IMR-90 (cell line): ENCODE results near the gene HAO2. TPM values are rescaled to one million over a fixed set of nuclear protein-coding genes. Genes with fewer than 3 reads are reported as not detected.

Experiments
- ATAC-seq: fragments of 200-7000 bp; cut with Tn5 transposase; 2 replicates; pipeline ENCODE4 v1.9.1; 2020; ENCODE audit warnings: low read depth, mild to moderate bottlenecking, moderate library complexity
- BruUV-seq: library from RNA; stranded (reverse); fragments of 400-500 nt; replicated peaks from 2 replicates; lab custom pipeline; 2021; lab: Mats Ljungman, UMichigan
- CTCF ChIA-PET: fragments of 300-600 bp; formaldehyde crosslinking; extraction: SDS; loops from one replicate; lab custom pipeline; 2021; ENCODE audit warnings: antibody characterized with exemption; lab: Yijun Ruan, JAX
- POLR2A ChIA-PET: fragments of 300-600 bp; sonication (Branson Sonifier 250); formaldehyde crosslinking; loops from one replicate; lab custom pipeline; 2022; ENCODE audit warnings: antibody characterized with exemption; ENCODE audit not compliant: unreplicated experiment; lab: Charles Lee
- DNase-seq: peaks from one replicate; pipeline ENCODE4 v3.0.0; 2013
- H2AFZ ChIP-seq: replicated peaks from 2 replicates; pipeline ENCODE3; 2013; ENCODE audit warnings: low read length, mild to moderate bottlenecking; ENCODE audit not compliant: poor library complexity
- H2AK5ac ChIP-seq: 2 replicates; pipeline ENCODE4 v1.6.1; 2013; ENCODE audit warnings: low read depth, low read length, inconsistent platforms
- H2AK9ac ChIP-seq: replicated peaks from 2 replicates; pipeline ENCODE3; 2013; ENCODE audit warnings: mild to moderate bottlenecking, low read depth, low read length, moderate library complexity; ENCODE audit not compliant: poor library complexity
- H2BK120ac ChIP-seq: 2 replicates; pipeline ENCODE4 v1.6.1; 2013; ENCODE audit warnings: low read depth, low read length, inconsistent platforms
- H2BK15ac ChIP-seq: 3 replicates; pipeline ENCODE4 v1.6.1; 2013; ENCODE audit warnings: low read depth, low read length, inconsistent platforms
- H2BK20ac ChIP-seq: 2 replicates; pipeline ENCODE4 v1.6.1; 2013; ENCODE audit warnings: low read depth, mild to moderate bottlenecking, inconsistent platforms, low read length, moderate library complexity
- H2BK5ac ChIP-seq: 2 replicates; pipeline ENCODE4 v1.6.1; 2013; ENCODE audit warnings: mild to moderate bottlenecking, low read depth, low read length, inconsistent platforms; ENCODE audit not compliant: poor library complexity, severe bottlenecking
- H3K14ac ChIP-seq: replicated peaks from 2 replicates; pipeline ENCODE4 v1.6.1; 2013; ENCODE audit warnings: low read depth, low read length, inconsistent platforms
- H3K18ac ChIP-seq: 2 replicates; pipeline ENCODE4 v1.6.1; 2013; ENCODE audit warnings: low read depth, low read length, control low read depth
- H3K23ac ChIP-seq: 2 replicates; pipeline ENCODE4 v1.6.1; 2013; ENCODE audit warnings: low read depth, low read length, inconsistent platforms
- H3K27ac ChIP-seq: 2 replicates; pipeline ENCODE4 v1.5.1; 2013; ENCODE audit warnings: mild to moderate bottlenecking, control low read depth, low read length; ENCODE audit not compliant: insufficient read depth
- H3K27me3 ChIP-seq: 2 replicates; pipeline ENCODE4 v1.6.1; 2013; ENCODE audit warnings: low read length; ENCODE audit not compliant: control insufficient read depth, insufficient read depth
- H3K36me3 ChIP-seq: 2 replicates; pipeline ENCODE4 v1.6.1; 2013; ENCODE audit warnings: low read length, mixed read lengths; ENCODE audit not compliant: control insufficient read depth, insufficient read depth
- H3K4ac ChIP-seq: 2 replicates; pipeline ENCODE4 v1.6.1; 2013; ENCODE audit warnings: low read depth, low read length, inconsistent platforms
- H3K4me1 ChIP-seq: 2 replicates; pipeline ENCODE4 v1.6.1; 2013; ENCODE audit warnings: low read length, mixed read lengths; ENCODE audit not compliant: control insufficient read depth, insufficient read depth
- H3K4me2 ChIP-seq: 2 replicates; pipeline ENCODE4 v1.6.1; 2013; ENCODE audit warnings: low read depth, mild to moderate bottlenecking, control low read depth, low read length, moderate library complexity
- H3K4me3 ChIP-seq: 2 replicates; pipeline ENCODE4 v1.5.1; 2013; ENCODE audit warnings: low read depth, mild to moderate bottlenecking, control low read depth, low read length, moderate library complexity; ENCODE audit not compliant: insufficient read depth
- H3K56ac ChIP-seq: 2 replicates; pipeline ENCODE4 v1.6.1; 2013; ENCODE audit warnings: low read length, inconsistent platforms; ENCODE audit not compliant: insufficient read depth; ENCODE audit errors: extremely low read depth
- H3K79me1 ChIP-seq, 2 experiments: 2 replicates each; pipeline ENCODE4 v1.6.1; 2013; ENCODE audit warnings: low read length in 2 of 2, inconsistent platforms in 1 of 2, low read depth in 1 of 2
- H3K9ac ChIP-seq: 2 replicates; pipeline ENCODE4 v1.6.1; 2013; ENCODE audit warnings: low read depth, low read length, control low read depth
- H3K9me1 ChIP-seq: 2 replicates; pipeline ENCODE4 v1.6.1; 2013; ENCODE audit warnings: low read length, inconsistent platforms; ENCODE audit not compliant: insufficient read depth
- H3K9me3 ChIP-seq: 2 replicates; pipeline ENCODE4 v1.6.1; 2013; ENCODE audit warnings: low read length; ENCODE audit not compliant: control insufficient read depth, insufficient read depth
- H4K20me1 ChIP-seq: 2 replicates; pipeline ENCODE4 v1.6.1; 2013; ENCODE audit warnings: low read length, inconsistent platforms; ENCODE audit not compliant: insufficient read depth
- H4K5ac ChIP-seq: 2 replicates; pipeline ENCODE4 v1.6.1; 2013; ENCODE audit warnings: mild to moderate bottlenecking, low read depth, low read length, control low read depth
- H4K8ac ChIP-seq, 2 experiments: 2 replicates each; pipeline ENCODE4 v1.6.1; 2013; ENCODE audit warnings: low read depth in 2 of 2, low read length in 2 of 2, control low read depth in 1 of 2, inconsistent platforms in 1 of 2
- H4K91ac ChIP-seq: 2 replicates; pipeline ENCODE4 v1.6.1; 2013; ENCODE audit warnings: low read depth, low read length, inconsistent platforms; ENCODE audit not compliant: insufficient read depth
- BHLHE40 ChIP-seq: fragments of 150-350 bp; IDR thresholded peaks from 2 replicates; pipeline ENCODE4 v1.6.1; 2016; ENCODE audit warnings: mild to moderate bottlenecking, low read depth, low read length
- CTCF ChIP-seq: conservative IDR thresholded peaks from 2 replicates; pipeline ENCODE4 v1.5.1; 2012; ENCODE audit warnings: mild to moderate bottlenecking, low read depth, low read length, improper control_type of control experiment
- ELK1 ChIP-seq: fragments of 150-350 bp; IDR thresholded peaks from 2 replicates; pipeline ENCODE4 v1.6.1; 2016; ENCODE audit warnings: low read depth, mild to moderate bottlenecking, low read length, moderate library complexity, borderline replicate concordance
- FOS ChIP-seq: fragments of 150-350 bp; IDR thresholded peaks from 2 replicates; pipeline ENCODE4 v1.6.1; 2016; ENCODE audit warnings: low read depth, low read length
- MAFK ChIP-seq: IDR thresholded peaks from 2 replicates; pipeline ENCODE4 v1.6.1; 2012; ENCODE audit warnings: low read depth, low read length, improper control_type of control experiment
- MAZ ChIP-seq: IDR thresholded peaks from 2 replicates; pipeline ENCODE4 v1.6.1; 2012; ENCODE audit warnings: low read depth, mild to moderate bottlenecking, low read length, improper control_type of control experiment, moderate library complexity, borderline replicate concordance
- MXI1 ChIP-seq: IDR thresholded peaks from 2 replicates; pipeline ENCODE4 v1.6.1; 2012; ENCODE audit warnings: low read depth, mild to moderate bottlenecking, low read length, moderate library complexity, borderline replicate concordance
- NFE2L2 ChIP-seq: fragments of 150-350 bp; IDR thresholded peaks from 2 replicates; pipeline ENCODE4 v1.6.1; 2016; ENCODE audit warnings: low read depth, mild to moderate bottlenecking, low read length
- POLR2A ChIP-seq: IDR thresholded peaks from 2 replicates; pipeline ENCODE4 v1.6.1; 2012; ENCODE audit warnings: mild to moderate bottlenecking, low read depth, low read length
- RAD21 ChIP-seq: IDR thresholded peaks from 2 replicates; pipeline ENCODE4 v1.6.1; 2012; ENCODE audit warnings: low read length, improper control_type of control experiment
- RCOR1 ChIP-seq: IDR thresholded peaks from 2 replicates; pipeline ENCODE4 v1.6.1; 2012; ENCODE audit warnings: mild to moderate bottlenecking, low read length, improper control_type of control experiment; ENCODE audit not compliant: insufficient replicate concordance
- RFX5 ChIP-seq: IDR thresholded peaks from 2 replicates; pipeline ENCODE4 v1.8.0; 2012; ENCODE audit warnings: low read depth, mild to moderate bottlenecking, low read length, moderate library complexity
- SMC3 ChIP-seq: fragments of 150-350 bp; IDR thresholded peaks from 2 replicates; pipeline ENCODE4 v1.6.1; 2016; ENCODE audit warnings: low read depth, mild to moderate bottlenecking, antibody characterized with exemption, low read length, moderate library complexity
- WGBS, 2 experiments: methylation state at CpG; one replicate each; pipeline versions ENCODE4 v1.1.5 to v1.1.7; 2013; ENCODE audit warnings: missing lambda C conversion rate in 2 of 2; ENCODE audit not compliant: insufficient read length in 1 of 2; ENCODE audit errors: extremely low coverage in 2 of 2; 5-methylcytosine and 5-hydroxymethylcytosine counted together
- dilution Hi-C: fragments of 300-500 bp; cut with HindIII; formaldehyde crosslinking; loops from one replicate; pipeline ENCODE4 v1.14.3; 2018; ENCODE audit warnings: low sequenced_read_pairs; ENCODE audit not compliant: unreplicated experiment
- in situ Hi-C: fragments of 300-500 bp; cut with MboI; formaldehyde crosslinking; loops from 3 replicates; pipeline ENCODE4 v1.14.3; 2019; ENCODE audit warnings: low sequenced_read_pairs, inconsistent platforms, mixed read lengths
- intact Hi-C: fragments of 100-400 bp; cut with micrococcal nuclease; formaldehyde crosslinking; loops from 2 replicates; pipeline ENCODE4 v1.10.0; 2022
- polyA plus RNA-seq, 3 experiments: library from polyadenylated mRNA; depleted of rRNA; stranded (reverse); fragments of >200 nt; gene quantifications; 2 replicates each; pipeline ENCODE4 v1.2.3, GENCODE V29; 2012; ENCODE audit warnings: low replicate concordance in 1 of 3
- total RNA-seq: library from RNA; depleted of rRNA; stranded (reverse); fragments of >200 nt; gene quantifications from 2 replicates; pipeline ENCODE4 v1.2.3, GENCODE V29; 2012
- TF ChIP-seq, protein P1 (sequence below): fragments of 150-350 bp; IDR thresholded peaks from 2 replicates; pipeline ENCODE4 v1.6.1; 2017; ENCODE audit warnings: mild to moderate bottlenecking, antibody characterized with exemption, low read length, low read depth

The HAO2 gene
- total and polyA plus RNA-seq, 2 of the 4 experiments (the other 2 are of a cell fraction) = not detected

GRCh38 chr1:119388450-119388849 is 19.9 kb downstream of the HAO2 start:
- H3K18ac ChIP-seq = no peak overlapping the region
- no peaks in the 10 kb centered on the region for H3K27me3 ChIP-seq
- H2AK9ac ChIP-seq = no peak overlapping the region
- no peak overlapping the region for H2BK5ac ChIP-seq
- TF ChIP-seq MAZ (no peak), MAFK (no peak), RCOR1 (no peak), RFX5 (no peak), ELK1 (no peak), POLR2A (no peak), MXI1 (no peak), RAD21 (no peak), NFE2L2 (no peak), SMC3 (no peak), FOS (no peak), BHLHE40 (no peak), CTCF (no peak)
- TF ChIP-seq, protein P1, sequence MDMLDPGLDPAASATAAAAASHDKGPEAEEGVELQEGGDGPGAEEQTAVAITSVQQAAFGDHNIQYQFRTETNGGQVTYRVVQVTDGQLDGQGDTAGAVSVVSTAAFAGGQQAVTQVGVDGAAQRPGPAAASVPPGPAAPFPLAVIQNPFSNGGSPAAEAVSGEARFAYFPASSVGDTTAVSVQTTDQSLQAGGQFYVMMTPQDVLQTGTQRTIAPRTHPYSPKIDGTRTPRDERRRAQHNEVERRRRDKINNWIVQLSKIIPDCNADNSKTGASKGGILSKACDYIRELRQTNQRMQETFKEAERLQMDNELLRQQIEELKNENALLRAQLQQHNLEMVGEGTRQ = no peak
- no peak overlapping the region for H4K8ac ChIP-seq
- H4K91ac ChIP-seq = no peak overlapping the region
- H3K4me3 ChIP-seq = no peak overlapping the region
- no peak overlapping the region for H3K27ac ChIP-seq
- H2AK5ac ChIP-seq = no peak overlapping the region
- DNase-seq (no peak), ATAC-seq (no peak)
- no peaks in the 10 kb centered on the region for H3K9me1 ChIP-seq
- H4K5ac ChIP-seq = no peak overlapping the region
- no peaks in the 10 kb centered on the region for H3K36me3 ChIP-seq
- no peaks in the 10 kb centered on the region for H3K79me1 ChIP-seq
- H3K23ac ChIP-seq = no peak overlapping the region
- CTCF ChIA-PET = no interaction called here
- intact Hi-C loops = no loop called here
- POLR2A ChIA-PET = no interaction called here
- H3K4ac ChIP-seq = no peak overlapping the region
- H3K56ac ChIP-seq = no peak overlapping the region
- H2BK120ac ChIP-seq = no peak overlapping the region
- no CpG with 5 or more reads among the region's 1 CpG for WGBS, 2 experiments
- H3K9me3 ChIP-seq = no peaks in the 10 kb centered on the region
- no peak overlapping the region for H2BK15ac ChIP-seq
- no peak overlapping the region for H3K4me2 ChIP-seq
- dilution Hi-C loops = no loop called here
- H4K20me1 ChIP-seq = no peaks in the 10 kb centered on the region
- no peak overlapping the region for H3K9ac ChIP-seq
- H3K14ac ChIP-seq = no peak overlapping the region
- in situ Hi-C loops = no loop called here
- no TSS peak for BruUV-seq
- no peak overlapping the region for H2AFZ ChIP-seq
- H3K4me1 ChIP-seq = no peaks in the 10 kb centered on the region
- no peak overlapping the region for H2BK20ac ChIP-seq
